ENCODE data around the gene SULT4A1. TPM values are rescaled to one million over a fixed set of nuclear protein-coding genes. Genes with fewer than 3 reads are reported as not detected.

SULT4A1 gene
- total RNA-seq, 1 experiment from 2014 or later, result 15.0 TPM

- Histone ChIP-seq H2BK12ac (ENCODE audit: insufficient read length, low read depth, low read length) (no peak overlapping the region), H4K91ac (ENCODE audit: insufficient read length, low read depth, low read length) (no peak overlapping the region), H3K79me1 (ENCODE audit: insufficient read depth, low read depth, low read length, poor library complexity, severe bottlenecking) (peaks cover 2% of the 10 kb centered on the region), H3K14ac (ENCODE audit: insufficient read depth, low read length) (no peak overlapping the region), H3K9ac (ENCODE audit: extremely low read depth, insufficient read length, low read length) (no peak overlapping the region), H2BK5ac (ENCODE audit: insufficient read length, low read length) (no peak overlapping the region), H3K27me3 (ENCODE audit: insufficient read depth, low read length) (no peaks in the 10 kb centered on the region), H3K27ac (ENCODE audit: insufficient read length, low read depth, low read length) (no peak overlapping the region), H3K4ac (ENCODE audit: low read depth, low read length) (no peak overlapping the region), H3K18ac (ENCODE audit: insufficient read length, low read depth, low read length) (no peak overlapping the region), H2AFZ (ENCODE audit: low read length) (no peak overlapping the region), H4K5ac (ENCODE audit: insufficient read length, low read depth, low read length) (no peak overlapping the region), H3K9me3 (ENCODE audit: control insufficient read depth, low read depth, low read length) (no peaks in the 10 kb centered on the region), H4K8ac (replicated peaks; ENCODE audit: insufficient read length, low read depth, low read length) (no peak overlapping the region), H2BK20ac (ENCODE audit: low read depth, low read length, poor library complexity, severe bottlenecking) (no peak overlapping the region), H3K23me2 (ENCODE audit: insufficient read length, low read depth, low read length, poor library complexity, severe bottlenecking) (peaks cover 5% of the 10 kb centered on the region), H2AK5ac (ENCODE audit: insufficient read length, low read length) (no peak overlapping the region), H2BK120ac (ENCODE audit: low read depth, low read length, poor library complexity, severe bottlenecking) (no peak overlapping the region), H3K4me1 (ENCODE audit: insufficient read depth, low read length) (peaks cover 17% of the 10 kb centered on the region; the same call in 1 of the 2 replicates), H3K56ac (ENCODE audit: insufficient read length, low read depth, low read length) (no peak overlapping the region), H4K20me1 (ENCODE audit: control insufficient read depth, insufficient read depth, insufficient read length) (peaks cover 3% of the 10 kb centered on the region), H3T11ph (ENCODE audit: low read length) (no peak overlapping the region), H2BK15ac (ENCODE audit: low read depth, low read length) (no peak overlapping the region), H3K79me2 (ENCODE audit: insufficient read depth, low read length) (peaks cover 28% of the 10 kb centered on the region; the same call in 1 of the 2 replicates), H3K23ac (ENCODE audit: insufficient read length, low read depth, low read length) (no peak overlapping the region), H3K4me2 (ENCODE audit: insufficient read depth, insufficient read length, low read length) (no peak overlapping the region)
- no peak for DNase-seq
- H3K4me3 Mint-ChIP-seq, result no peak overlapping the region
- peaks cover 12 to 26% (median 17%) of the 10 kb centered on the region in 3 experiments for H3K36me3 Mint-ChIP-seq (ENCODE audit: insufficient read depth in 1 of 3, low read depth in 3 of 3)
- H3K27ac Mint-ChIP-seq, result no peak overlapping the region
- TF ChIP-seq CTCF (conservative IDR thresholded peaks at IDR 0.05), result no peak
- peaks cover 13 to 15% of the 10 kb centered on the region in 2 experiments for H3K9me3 Mint-ChIP-seq
- peaks cover 53 to 59% of the 10 kb centered on the region in 2 experiments for H3K4me1 Mint-ChIP-seq
- no peaks in the 10 kb centered on the region for H3K27me3 Mint-ChIP-seq (ENCODE audit: low read depth)
These were observed 4.9 kb downstream of the SULT4A1 start for GRCh38 chr22:43857367-43857766.

Measured in H9 (cell line).